Measurements from ENCODE around the gene PLCL2.

PLCL2 gene

GRCh38 chr3:17050071-17050470, 165.3 kb downstream of the PLCL2 start:
- TF ChIP-seq CTCF (IDR thresholded peaks at IDR 0.05) = no peak

- TF ChIP-seq CTCF (IDR thresholded peaks at IDR 0.05) = no peak
Measured at GRCh38 chr3:17050506-17050905, 165.8 kb downstream of the PLCL2 start.

GRCh38 chr3:17052363-17052762, 167.6 kb downstream of the PLCL2 start:
- no peak for TF ChIP-seq CTCF (IDR thresholded peaks at IDR 0.05)

- TF ChIP-seq CTCF (IDR thresholded peaks at IDR 0.05) = no peak
Measured at GRCh38 chr3:17054301-17054981, 169.7 kb downstream of the PLCL2 start.

GRCh38 chr3:17054982-17055343, 170.2 kb downstream of the PLCL2 start:
- no peak for TF ChIP-seq CTCF (IDR thresholded peaks at IDR 0.05)

- no peak for TF ChIP-seq CTCF (IDR thresholded peaks at IDR 0.05)
Measured at GRCh38 chr3:17055374-17056276, 170.9 kb downstream of the PLCL2 start.

- TF ChIP-seq CTCF (IDR thresholded peaks at IDR 0.05) = no peak
Measured at GRCh38 chr3:17057321-17057720, 172.6 kb downstream of the PLCL2 start.
